ENCODE results near the gene TBC1D4.
A peak's percentile ranks its signal among the peaks of the same experiment; 100 is the strongest.

Gene TBC1D4

GRCh38 chr13:75418186-75418843 is 63.7 kb downstream of the TBC1D4 start:
- ChIA-PET CTCF (interaction anchor here (1.1 to 5.7 kb wide), 2 partner anchors 42 to 47 kb away, joined by 3 to 26 read pairs; no protein-coding TSS in a partner anchor), POLR2A (no interaction called here)
- TF ChIP-seq, protein P1, sequence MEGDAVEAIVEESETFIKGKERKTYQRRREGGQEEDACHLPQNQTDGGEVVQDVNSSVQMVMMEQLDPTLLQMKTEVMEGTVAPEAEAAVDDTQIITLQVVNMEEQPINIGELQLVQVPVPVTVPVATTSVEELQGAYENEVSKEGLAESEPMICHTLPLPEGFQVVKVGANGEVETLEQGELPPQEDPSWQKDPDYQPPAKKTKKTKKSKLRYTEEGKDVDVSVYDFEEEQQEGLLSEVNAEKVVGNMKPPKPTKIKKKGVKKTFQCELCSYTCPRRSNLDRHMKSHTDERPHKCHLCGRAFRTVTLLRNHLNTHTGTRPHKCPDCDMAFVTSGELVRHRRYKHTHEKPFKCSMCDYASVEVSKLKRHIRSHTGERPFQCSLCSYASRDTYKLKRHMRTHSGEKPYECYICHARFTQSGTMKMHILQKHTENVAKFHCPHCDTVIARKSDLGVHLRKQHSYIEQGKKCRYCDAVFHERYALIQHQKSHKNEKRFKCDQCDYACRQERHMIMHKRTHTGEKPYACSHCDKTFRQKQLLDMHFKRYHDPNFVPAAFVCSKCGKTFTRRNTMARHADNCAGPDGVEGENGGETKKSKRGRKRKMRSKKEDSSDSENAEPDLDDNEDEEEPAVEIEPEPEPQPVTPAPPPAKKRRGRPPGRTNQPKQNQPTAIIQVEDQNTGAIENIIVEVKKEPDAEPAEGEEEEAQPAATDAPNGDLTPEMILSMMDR (IDR thresholded peaks at IDR 0.05; ENCODE audit: insufficient read depth, low read length, missing control alignments), result no peak

DNA sequence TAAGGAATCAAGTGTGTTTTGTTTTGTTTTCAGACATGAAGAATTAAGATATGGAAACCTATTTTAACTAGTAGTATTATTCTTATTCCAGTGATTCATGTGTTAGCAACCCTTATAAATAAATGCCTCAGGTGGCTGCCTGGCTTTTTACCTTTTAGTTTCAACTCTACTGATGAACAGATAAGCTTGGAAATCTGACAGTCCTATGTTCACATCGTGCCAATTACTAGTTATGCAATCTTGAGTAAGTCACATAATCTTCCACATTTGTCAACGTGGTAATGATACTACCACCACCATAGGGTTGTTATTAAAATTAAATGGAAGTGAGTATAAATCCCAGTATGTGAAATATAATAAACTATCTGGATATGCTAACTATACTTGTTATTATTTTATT is 64.3 kb downstream of the TBC1D4 start:
- ChIA-PET CTCF (interaction anchor here (5.7 kb wide), 1 partner anchor 46 kb away, joined by 26 read pairs; no protein-coding TSS in a partner anchor), POLR2A (no interaction called here)
- DNase-seq (ENCODE audit: low read depth, low spot score), result no peak
- H3K4me3 ChIP-seq (ENCODE audit: low read depth, low read length), result no peak overlapping the region
- TF ChIP-seq, protein P1 (IDR thresholded peaks at IDR 0.05; ENCODE audit: insufficient read depth, low read length, missing control alignments), result no peak

More at GRCh38 chr13:75418186-75418843, 63.7 kb downstream of the TBC1D4 start:
- H3K4me3 ChIP-seq (ENCODE audit: low read depth, low read length), result no peak overlapping the region
- no peak for DNase-seq (ENCODE audit: low read depth, low spot score)

GRCh38 chr13:75417012-75417384 is 65.0 kb downstream of the TBC1D4 start:
- DNase-seq (ENCODE audit: low read depth, low spot score), result no peak
- TF ChIP-seq, protein P1 (IDR thresholded peaks at IDR 0.05; ENCODE audit: insufficient read depth, low read length, missing control alignments), result no peak
- H3K4me3 ChIP-seq (ENCODE audit: low read depth, low read length), result no peak overlapping the region
- CTCF ChIA-PET, result interaction anchor here (2.0 to 5.7 kb wide), 2 partner anchors 14 to 45 kb away, joined by 5 to 26 read pairs; no protein-coding TSS in a partner anchor
- POLR2A ChIA-PET, result no interaction called here

DNA sequence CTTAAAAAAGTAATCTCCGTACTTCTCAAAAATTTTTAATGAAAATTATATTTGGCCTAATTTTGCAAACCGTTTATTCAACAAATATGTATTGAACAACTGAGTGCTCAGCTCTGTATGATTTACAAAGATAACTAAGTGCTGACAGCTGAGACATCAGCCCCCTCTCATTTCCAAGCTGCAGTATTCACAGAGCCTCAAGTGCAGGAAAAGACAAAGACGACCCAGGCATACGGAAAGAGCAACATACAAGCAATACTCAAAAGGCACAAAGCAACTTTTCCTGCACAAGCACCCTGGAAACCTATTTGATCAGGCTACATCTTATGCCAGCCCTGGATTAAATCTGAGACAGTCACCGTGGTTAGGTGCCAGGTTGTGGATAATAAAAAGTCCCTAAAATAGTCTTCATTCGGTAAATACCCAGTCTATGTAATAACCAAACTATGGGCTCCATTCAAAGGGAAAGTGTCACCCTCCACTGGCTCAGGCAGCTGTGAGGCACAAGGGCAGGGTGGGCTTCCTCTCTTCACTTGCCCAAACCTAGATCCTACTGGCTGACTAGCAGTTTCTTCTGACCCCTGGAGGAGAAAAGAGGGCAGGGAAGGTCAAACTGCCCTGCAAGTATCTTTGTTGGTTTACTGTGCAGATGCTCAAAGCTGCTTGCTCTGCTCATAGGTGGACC is 65.5 kb downstream of the TBC1D4 start:
- no peak for DNase-seq (ENCODE audit: low read depth, low spot score)
- POLR2A ChIA-PET, result no interaction called here
- CTCF ChIA-PET, result interaction anchor here (0.8 to 5.7 kb wide), 3 partner anchors 11 to 45 kb away, joined by 3 to 26 read pairs (median 5); no protein-coding TSS in a partner anchor
- H3K4me3 ChIP-seq (ENCODE audit: low read depth, low read length), result no peak overlapping the region
- TF ChIP-seq, protein P1 (IDR thresholded peaks at IDR 0.05; ENCODE audit: insufficient read depth, low read length, missing control alignments), result no peak

GRCh38 chr13:75415694-75416093 is 66.3 kb downstream of the TBC1D4 start:
- TF ChIP-seq, protein P1 (IDR thresholded peaks at IDR 0.05; ENCODE audit: insufficient read depth, low read length, missing control alignments), result no peak
- no peak overlapping the region for H3K4me3 ChIP-seq (ENCODE audit: low read depth, low read length)
- ChIA-PET CTCF (interaction anchor here (0.8 to 5.7 kb wide), 5 partner anchors 10 to 68 kb away, joined by 3 to 26 read pairs (median 4); no protein-coding TSS in a partner anchor), POLR2A (no interaction called here)
- DNase-seq (ENCODE audit: low read depth, low spot score), result peak; percentile 62

DNA sequence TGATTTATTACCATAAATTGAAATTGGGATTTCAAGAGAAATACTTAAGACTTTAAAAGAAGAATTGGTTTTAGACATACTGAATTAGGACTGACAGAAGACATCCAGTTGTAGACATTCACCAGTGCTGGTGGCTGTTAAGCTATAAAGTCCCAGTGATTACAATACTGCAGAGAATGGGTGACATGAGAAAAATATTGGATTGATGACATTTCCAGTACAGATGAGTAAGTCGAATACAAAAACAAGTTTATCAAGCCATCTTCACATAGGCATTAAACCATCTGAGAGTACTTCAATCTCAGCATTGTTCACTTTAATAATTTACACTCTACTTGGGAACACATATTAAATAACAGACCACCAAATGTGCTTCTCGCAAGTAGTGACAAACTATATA is 66.8 kb downstream of the TBC1D4 start:
- H3K4me3 ChIP-seq (ENCODE audit: low read depth, low read length), result no peak overlapping the region
- TF ChIP-seq, protein P1 (IDR thresholded peaks at IDR 0.05; ENCODE audit: insufficient read depth, low read length, missing control alignments), result no peak
- CTCF ChIA-PET, result interaction anchor here (0.8 to 5.7 kb wide), 3 partner anchors 9 to 68 kb away, joined by 3 to 26 read pairs (median 4); no protein-coding TSS in a partner anchor
- DNase-seq (ENCODE audit: low read depth, low spot score), result no peak
- POLR2A ChIA-PET, result no interaction called here
